ENCODE measurements around the gene ZNF518A. TPM values are rescaled to one million over a fixed set of nuclear protein-coding genes. Genes with fewer than 3 reads are reported as not detected.

The ZNF518A gene
- total and polyA plus RNA-seq, 2 donors (not counting 1 experiment from before 2014, with no cell fraction given) = 5.2 to 19.0 TPM

GRCh38 chr10:96125142-96125515 is 5.0 kb upstream of the ZNF518A start:
- Histone ChIP-seq H3K4me1 (ENCODE audit: control insufficient read depth, extremely low read depth, insufficient read depth, low read length) (peaks cover 2% of the 10 kb centered on the region), H3K79me2 (ENCODE audit: control insufficient read depth, insufficient read depth, low read length) (no peaks in the 10 kb centered on the region), H3K4me3 (replicated peaks in 1 of 4; ENCODE audit: control extremely low read depth in 1 of 4, insufficient read depth in 1 of 4, low read depth in 3 of 4, low read length in 4 of 4) (no peak overlapping the region), H3K27ac (ENCODE audit: insufficient read depth, low read length) (no peak overlapping the region), H4K20me1 (ENCODE audit: control insufficient read depth, extremely low read depth, insufficient read depth, low read length) (no peaks in the 10 kb centered on the region), H3K4me2 (ENCODE audit: extremely low read depth, insufficient read depth, low read length) (no peak overlapping the region), H3K36me3 (ENCODE audit: control insufficient read depth, insufficient read depth, low read length) (no peaks in the 10 kb centered on the region), H3K27me3 (ENCODE audit: control insufficient read depth, insufficient read depth, low read length) (no peaks in the 10 kb centered on the region), H3K9ac (ENCODE audit: insufficient read depth, low read length) (no peak overlapping the region), H2AFZ (ENCODE audit: low read length) (no peak overlapping the region), H3K9me3 (ENCODE audit: control insufficient read depth, insufficient read depth, low read depth, low read length) (no peaks in the 10 kb centered on the region)
- peak in 1 of 2 donors; percentile 10 for DNase-seq (ENCODE audit: low read depth in 2 of 2)
- TF ChIP-seq EZH2 (IDR thresholded peaks at IDR 0.05; ENCODE audit: low read length, missing control alignments) (no peak), CTCF (conservative IDR thresholded peaks at IDR 0.05 in 1 of 2, IDR thresholded peaks at IDR 0.05 in 1 of 2; ENCODE audit: low read depth in 1 of 2, low read length in 2 of 2) (no peak)

- Histone ChIP-seq H3K4me3 (replicated peaks in 1 of 4; ENCODE audit: control extremely low read depth in 1 of 4, insufficient read depth in 1 of 4, low read depth in 3 of 4, low read length in 4 of 4) (peak overlapping the region; percentile 60 to 94 (median 81)), H4K20me1 (ENCODE audit: control insufficient read depth, extremely low read depth, insufficient read depth, low read length) (no peaks in the 10 kb centered on the region), H3K79me2 (ENCODE audit: control insufficient read depth, insufficient read depth, low read length) (no peaks in the 10 kb centered on the region), H3K27ac (ENCODE audit: insufficient read depth, low read length) (peak overlapping the region; percentile 99), H3K9me3 (ENCODE audit: control insufficient read depth, insufficient read depth, low read depth, low read length) (no peaks in the 10 kb centered on the region), H3K27me3 (ENCODE audit: control insufficient read depth, insufficient read depth, low read length) (no peaks in the 10 kb centered on the region), H2AFZ (ENCODE audit: low read length) (peak overlapping the region; percentile 99), H3K4me2 (ENCODE audit: extremely low read depth, insufficient read depth, low read length) (peak overlapping the region; percentile 93), H3K36me3 (ENCODE audit: control insufficient read depth, insufficient read depth, low read length) (no peaks in the 10 kb centered on the region), H3K4me1 (ENCODE audit: control insufficient read depth, extremely low read depth, insufficient read depth, low read length) (no peaks in the 10 kb centered on the region), H3K9ac (ENCODE audit: insufficient read depth, low read length) (peak overlapping the region; percentile 92)
- peak in 1 of 2 donors; percentile 85 for DNase-seq (ENCODE audit: low read depth in 2 of 2)
- TF ChIP-seq EZH2 (IDR thresholded peaks at IDR 0.05; ENCODE audit: low read length, missing control alignments) (no peak), CTCF (conservative IDR thresholded peaks at IDR 0.05 in 1 of 2, IDR thresholded peaks at IDR 0.05 in 1 of 2; ENCODE audit: low read depth in 1 of 2, low read length in 2 of 2) (no peak)
Observed at GRCh38 chr10:96130326-96130995, 364 bp downstream of the ZNF518A start.

- peak overlapping the region; percentile 73 for H3K4me2 ChIP-seq (ENCODE audit: extremely low read depth, insufficient read depth, low read length)
- H3K36me3 ChIP-seq (ENCODE audit: control insufficient read depth, insufficient read depth, low read length) = no peaks in the 10 kb centered on the region
- DNase-seq (ENCODE audit: low read depth in 2 of 2) = no peak
- no peaks in the 10 kb centered on the region for H3K9me3 ChIP-seq (ENCODE audit: control insufficient read depth, insufficient read depth, low read depth, low read length)
- H2AFZ ChIP-seq (ENCODE audit: low read length) = no peak overlapping the region
- H3K79me2 ChIP-seq (ENCODE audit: control insufficient read depth, insufficient read depth, low read length) = no peaks in the 10 kb centered on the region
- H3K27ac ChIP-seq (ENCODE audit: insufficient read depth, low read length) = no peak overlapping the region
- no peaks in the 10 kb centered on the region for H4K20me1 ChIP-seq (ENCODE audit: control insufficient read depth, extremely low read depth, insufficient read depth, low read length)
- peak overlapping the region in 3 of 4 experiments; percentile 60 to 94 (median 77) for H3K4me3 ChIP-seq (replicated peaks in 1 of 4; ENCODE audit: control extremely low read depth in 1 of 4, insufficient read depth in 1 of 4, low read depth in 3 of 4, low read length in 4 of 4)
- TF ChIP-seq CTCF (conservative IDR thresholded peaks at IDR 0.05 in 1 of 2, IDR thresholded peaks at IDR 0.05 in 1 of 2; ENCODE audit: low read depth in 1 of 2, low read length in 2 of 2) = no peak
- TF ChIP-seq EZH2 (IDR thresholded peaks at IDR 0.05; ENCODE audit: low read length, missing control alignments) = no peak
- H3K4me1 ChIP-seq (ENCODE audit: control insufficient read depth, extremely low read depth, insufficient read depth, low read length) = no peaks in the 10 kb centered on the region
- no peaks in the 10 kb centered on the region for H3K27me3 ChIP-seq (ENCODE audit: control insufficient read depth, insufficient read depth, low read length)
- no peak overlapping the region for H3K9ac ChIP-seq (ENCODE audit: insufficient read depth, low read length)
Observed at GRCh38 chr10:96131621-96132020, 1.5 kb downstream of the ZNF518A start.

Measured in fibroblast of lung (primary cell).